Stimulated activated CD4-positive, alpha-beta T cell treated with anti-CD3 and anti-CD28 coated beads, Interleukin-12 subunit alpha, Interleukin-12 subunit beta, amount 100 ng/mL, for 48 hours (primary cell): ENCODE results near the gene MAP3K20.
"Not testable (repeated sequence)": the region's sequence is repeated elsewhere in the genome, so short reads cannot be mapped to it uniquely, and the experiment has no call there.

ENCODE experiments used
- DNase-seq, 3 donors: peaks; one replicate each; pipeline ENCODE4 v3.0.0-alpha.2; 2020; ENCODE audit warnings: low read depth in 2 of 3, low spot score in 1 of 3

Gene MAP3K20

GRCh38 chr2:173086518-173087213 is 11.0 kb downstream of the MAP3K20 start:
- no peak for DNase-seq

GRCh38 chr2:173087214-173087581 is 11.6 kb downstream of the MAP3K20 start:
- DNase-seq = no peak

GRCh38 chr2:173087793-173088496 is 12.3 kb downstream of the MAP3K20 start:
- no peak for DNase-seq

DNA sequence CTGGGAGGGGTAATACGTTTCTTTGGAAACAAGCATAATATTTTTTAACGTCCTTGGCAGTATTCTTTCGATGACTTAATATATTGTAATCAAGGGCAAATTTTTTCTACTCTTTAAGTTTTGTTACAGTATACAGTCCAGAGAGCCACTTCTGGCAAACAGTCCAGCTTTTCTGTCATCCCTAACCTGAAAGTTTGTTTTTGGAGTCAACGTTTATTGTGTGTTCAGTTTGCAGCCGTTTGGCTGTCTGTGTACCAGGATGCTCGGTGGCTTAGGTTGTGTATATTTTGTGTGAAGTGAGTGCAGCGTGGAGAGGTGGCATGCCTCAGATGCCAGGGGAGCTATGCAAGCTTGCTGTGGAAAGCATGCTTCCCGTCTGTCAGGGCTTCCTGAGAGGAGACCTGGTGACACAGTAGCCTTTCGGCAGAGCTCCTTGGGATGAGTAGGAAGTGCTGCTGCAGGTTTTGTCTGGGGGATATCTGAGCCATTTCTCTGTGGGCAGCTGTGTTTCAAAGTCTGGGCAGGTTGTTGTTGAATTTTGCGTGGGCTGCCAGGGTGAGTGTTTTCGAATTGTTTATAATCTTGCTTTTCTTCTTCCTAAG is 14.7 kb downstream of the MAP3K20 start:
- no peak for DNase-seq

DNA sequence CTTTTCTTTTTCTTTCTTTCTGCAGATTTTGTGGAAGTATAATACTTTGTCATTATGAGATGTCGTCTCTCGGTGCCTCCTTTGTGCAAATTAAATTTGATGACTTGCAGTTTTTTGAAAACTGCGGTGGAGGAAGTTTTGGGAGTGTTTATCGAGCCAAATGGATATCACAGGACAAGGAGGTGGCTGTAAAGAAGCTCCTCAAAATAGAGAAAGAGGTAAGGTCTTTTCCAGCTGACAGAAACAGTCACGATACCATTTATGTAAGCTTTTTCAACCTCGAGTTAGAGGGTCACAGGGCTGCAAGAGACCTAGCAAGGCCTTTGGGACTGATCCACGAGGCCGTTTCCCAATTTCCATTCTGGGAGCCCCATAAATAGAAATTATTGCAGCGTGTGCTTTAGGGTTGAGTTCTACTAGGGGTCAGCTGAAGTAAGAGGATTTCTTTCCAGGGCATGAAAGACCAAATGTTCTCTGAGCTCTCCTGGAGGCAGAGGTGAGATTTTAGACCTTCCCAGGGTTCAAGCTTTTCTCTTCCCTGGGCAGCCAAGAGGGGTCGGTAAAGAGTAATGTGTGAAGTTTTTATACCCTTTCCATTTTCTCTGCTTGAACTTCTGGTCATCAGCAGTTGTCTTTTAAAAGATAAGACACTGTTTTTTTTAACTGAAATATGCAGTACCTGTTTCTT is 15.5 kb downstream of the MAP3K20 start:
- no peak for DNase-seq

- no peak for DNase-seq
These were observed 16.3 kb downstream of the MAP3K20 start for GRCh38 chr2:173091910-173092309.

- no peak for DNase-seq
These were observed 17.3 kb downstream of the MAP3K20 start for GRCh38 chr2:173092844-173093402.

GRCh38 chr2:173093617-173094016 is 18.0 kb downstream of the MAP3K20 start:
- not testable (repeated sequence) for DNase-seq

DNA sequence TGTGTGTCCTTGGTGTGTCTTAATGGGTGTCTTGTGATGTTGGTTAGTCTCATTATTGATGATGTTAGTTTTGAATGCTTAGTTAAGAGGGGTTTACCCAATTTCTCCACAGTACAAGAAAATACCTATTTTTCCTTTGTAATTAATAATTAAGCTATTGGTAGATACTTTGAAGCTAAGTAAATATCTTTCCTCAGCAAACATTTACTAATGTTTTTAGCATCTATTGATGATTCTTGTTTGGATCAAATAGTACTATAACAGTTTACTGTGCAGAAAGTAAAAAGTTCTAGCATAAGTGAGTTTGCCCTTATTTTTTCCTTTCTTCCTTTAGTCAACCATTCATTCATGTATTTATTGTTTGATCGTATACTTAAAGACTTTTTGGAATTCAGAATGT is 19.1 kb downstream of the MAP3K20 start:
- DNase-seq = no peak

DNA sequence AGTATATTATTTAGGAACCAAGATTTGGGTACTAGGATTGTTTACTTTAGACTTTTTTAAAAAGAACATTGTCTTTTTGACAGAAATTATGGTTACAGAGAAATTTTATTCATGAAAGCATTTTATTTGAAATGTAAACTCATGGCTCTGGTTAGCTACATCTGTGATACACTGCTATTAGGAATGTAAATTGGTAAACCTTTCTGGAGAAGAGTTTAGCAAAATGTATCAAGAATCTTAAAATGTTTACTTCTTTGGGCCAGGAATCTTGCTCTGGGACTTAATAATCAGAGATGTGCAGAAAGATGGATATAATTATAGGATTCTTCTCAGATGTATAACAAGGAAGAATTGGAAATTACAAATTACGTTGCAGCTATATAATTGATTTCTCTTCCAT is 19.7 kb downstream of the MAP3K20 start:
- DNase-seq = no peak

DNA sequence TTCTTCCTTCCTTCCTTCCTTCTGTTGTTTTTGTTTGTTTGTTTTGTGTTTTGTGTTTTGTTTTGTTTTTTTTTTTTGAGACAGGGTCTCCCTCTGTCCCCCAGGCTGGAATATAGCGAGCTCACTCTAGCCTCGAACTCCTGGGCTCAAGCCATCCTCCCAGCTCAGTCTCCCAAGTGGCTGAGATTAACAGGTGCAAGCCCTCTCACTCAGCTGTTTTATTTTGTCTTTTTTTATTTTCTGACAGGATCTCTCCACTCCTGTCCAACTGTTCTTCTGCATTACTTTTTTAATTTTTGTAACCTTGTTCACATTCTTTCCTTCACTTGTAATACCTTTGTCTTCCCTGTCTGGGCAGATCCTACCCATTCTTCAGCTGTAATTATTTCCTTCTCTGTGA is 23.6 kb downstream of the MAP3K20 start:
- DNase-seq = no peak

GRCh38 chr2:173099804-173100203 is 24.2 kb downstream of the MAP3K20 start:
- no peak for DNase-seq

- no peak for DNase-seq
These were observed 26.0 kb downstream of the MAP3K20 start for GRCh38 chr2:173101687-173102086.

DNA sequence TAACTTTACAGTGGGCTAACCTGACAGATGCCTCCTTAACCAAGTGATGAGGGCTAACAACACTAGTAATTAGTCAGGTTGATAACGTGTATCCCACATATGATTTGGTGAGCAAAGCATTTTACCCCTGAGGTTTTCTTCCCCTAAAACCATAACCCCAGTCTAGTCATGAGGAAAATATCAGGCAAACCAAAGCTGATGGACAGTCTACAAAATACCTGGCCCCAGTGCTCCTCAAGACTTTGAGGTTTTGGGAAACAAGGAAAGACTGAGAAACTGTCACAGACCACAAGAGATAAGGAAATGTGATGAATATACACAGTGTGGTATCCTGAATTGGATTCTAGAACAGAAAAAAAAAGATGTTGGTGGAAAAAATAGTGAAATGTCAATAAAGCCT is 28.5 kb downstream of the MAP3K20 start:
- DNase-seq = no peak

- no peak for DNase-seq
These were observed 31.4 kb downstream of the MAP3K20 start for GRCh38 chr2:173106959-173107628.

DNA sequence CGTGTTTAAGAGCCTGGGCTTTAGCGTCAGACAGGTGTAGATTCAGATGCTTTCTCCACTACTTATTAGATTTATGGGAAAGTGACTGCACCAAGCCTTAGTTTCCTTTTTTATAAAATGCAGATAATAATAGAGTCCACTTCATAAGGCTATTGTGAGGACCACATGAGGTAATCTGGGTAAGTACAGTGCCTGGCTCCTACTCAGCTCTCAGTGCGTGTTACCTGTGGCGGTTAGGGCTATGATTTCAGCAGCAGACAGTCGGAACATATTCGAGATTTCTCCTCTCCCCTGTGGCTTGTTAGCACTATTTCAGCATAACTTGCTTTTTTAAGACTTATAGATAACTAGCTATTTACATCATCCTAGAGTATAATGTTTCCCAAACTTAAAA is 32.0 kb downstream of the MAP3K20 start:
- no peak for DNase-seq

GRCh38 chr2:173109253-173110188 is 33.9 kb downstream of the MAP3K20 start:
- DNase-seq = no peak

- DNase-seq = no peak
These were observed 42.0 kb downstream of the MAP3K20 start for GRCh38 chr2:173117678-173118077.

DNA sequence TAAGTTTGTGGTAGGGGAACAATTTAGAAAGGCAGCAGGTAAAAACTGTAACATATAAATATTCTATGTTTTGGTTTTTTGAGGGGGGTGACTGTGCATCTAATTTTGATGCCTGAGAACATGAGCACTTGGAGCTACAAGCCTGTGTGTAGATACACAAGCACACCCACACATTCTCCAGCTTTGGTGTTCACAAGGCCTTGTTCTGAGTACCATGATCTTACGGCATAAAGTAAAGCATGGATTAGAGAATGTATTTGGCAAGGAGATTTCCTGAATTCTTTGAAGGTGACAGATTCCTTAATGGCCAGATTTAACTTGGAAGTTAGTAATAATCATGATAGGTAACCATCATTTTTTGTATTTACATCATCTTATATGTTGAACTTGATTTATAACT is 42.7 kb downstream of the MAP3K20 start:
- no peak for DNase-seq
